ENCODE data around the gene PTCSC3.

The PTCSC3 gene

DNA sequence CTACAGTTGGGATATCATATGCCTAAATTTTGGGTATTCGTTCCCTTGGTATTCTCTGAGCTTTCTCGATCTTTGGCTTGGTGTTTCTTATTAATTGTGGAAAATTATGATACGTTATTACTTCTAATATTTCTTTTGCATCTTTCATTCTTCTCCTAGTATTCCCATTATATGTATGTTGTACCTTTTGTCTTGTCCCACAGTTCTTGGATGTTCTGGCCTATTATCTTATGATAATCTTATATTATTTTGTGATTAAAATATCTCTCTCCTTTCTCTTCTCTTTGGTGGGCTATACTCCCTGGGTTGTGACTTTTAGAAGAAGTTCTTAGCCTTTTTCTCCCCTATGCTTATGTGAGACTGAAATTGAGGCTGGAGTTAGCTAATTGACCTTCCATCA is 25.2 kb downstream of the PTCSC3 start:
- no peaks in the 10 kb centered on the region for H3K27me3 ChIP-seq (ENCODE audit: insufficient read depth, poor library complexity, severe bottlenecking)
- H3K27ac ChIP-seq (replicated peaks): no peak overlapping the region
- TF ChIP-seq SPI1 (IDR thresholded peaks at IDR 0.05; ENCODE audit: borderline replicate concordance, low read depth) (no peak), GABPA (IDR thresholded peaks at IDR 0.05; ENCODE audit: low read depth) (no peak), POLR2AphosphoS5 (IDR thresholded peaks at IDR 0.05; ENCODE audit: low read depth) (no peak)
- TF ChIP-seq, protein P1, sequence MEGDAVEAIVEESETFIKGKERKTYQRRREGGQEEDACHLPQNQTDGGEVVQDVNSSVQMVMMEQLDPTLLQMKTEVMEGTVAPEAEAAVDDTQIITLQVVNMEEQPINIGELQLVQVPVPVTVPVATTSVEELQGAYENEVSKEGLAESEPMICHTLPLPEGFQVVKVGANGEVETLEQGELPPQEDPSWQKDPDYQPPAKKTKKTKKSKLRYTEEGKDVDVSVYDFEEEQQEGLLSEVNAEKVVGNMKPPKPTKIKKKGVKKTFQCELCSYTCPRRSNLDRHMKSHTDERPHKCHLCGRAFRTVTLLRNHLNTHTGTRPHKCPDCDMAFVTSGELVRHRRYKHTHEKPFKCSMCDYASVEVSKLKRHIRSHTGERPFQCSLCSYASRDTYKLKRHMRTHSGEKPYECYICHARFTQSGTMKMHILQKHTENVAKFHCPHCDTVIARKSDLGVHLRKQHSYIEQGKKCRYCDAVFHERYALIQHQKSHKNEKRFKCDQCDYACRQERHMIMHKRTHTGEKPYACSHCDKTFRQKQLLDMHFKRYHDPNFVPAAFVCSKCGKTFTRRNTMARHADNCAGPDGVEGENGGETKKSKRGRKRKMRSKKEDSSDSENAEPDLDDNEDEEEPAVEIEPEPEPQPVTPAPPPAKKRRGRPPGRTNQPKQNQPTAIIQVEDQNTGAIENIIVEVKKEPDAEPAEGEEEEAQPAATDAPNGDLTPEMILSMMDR (IDR thresholded peaks at IDR 0.05; ENCODE audit: insufficient read depth, low read length): no peak
- TF ChIP-seq, protein P2, sequence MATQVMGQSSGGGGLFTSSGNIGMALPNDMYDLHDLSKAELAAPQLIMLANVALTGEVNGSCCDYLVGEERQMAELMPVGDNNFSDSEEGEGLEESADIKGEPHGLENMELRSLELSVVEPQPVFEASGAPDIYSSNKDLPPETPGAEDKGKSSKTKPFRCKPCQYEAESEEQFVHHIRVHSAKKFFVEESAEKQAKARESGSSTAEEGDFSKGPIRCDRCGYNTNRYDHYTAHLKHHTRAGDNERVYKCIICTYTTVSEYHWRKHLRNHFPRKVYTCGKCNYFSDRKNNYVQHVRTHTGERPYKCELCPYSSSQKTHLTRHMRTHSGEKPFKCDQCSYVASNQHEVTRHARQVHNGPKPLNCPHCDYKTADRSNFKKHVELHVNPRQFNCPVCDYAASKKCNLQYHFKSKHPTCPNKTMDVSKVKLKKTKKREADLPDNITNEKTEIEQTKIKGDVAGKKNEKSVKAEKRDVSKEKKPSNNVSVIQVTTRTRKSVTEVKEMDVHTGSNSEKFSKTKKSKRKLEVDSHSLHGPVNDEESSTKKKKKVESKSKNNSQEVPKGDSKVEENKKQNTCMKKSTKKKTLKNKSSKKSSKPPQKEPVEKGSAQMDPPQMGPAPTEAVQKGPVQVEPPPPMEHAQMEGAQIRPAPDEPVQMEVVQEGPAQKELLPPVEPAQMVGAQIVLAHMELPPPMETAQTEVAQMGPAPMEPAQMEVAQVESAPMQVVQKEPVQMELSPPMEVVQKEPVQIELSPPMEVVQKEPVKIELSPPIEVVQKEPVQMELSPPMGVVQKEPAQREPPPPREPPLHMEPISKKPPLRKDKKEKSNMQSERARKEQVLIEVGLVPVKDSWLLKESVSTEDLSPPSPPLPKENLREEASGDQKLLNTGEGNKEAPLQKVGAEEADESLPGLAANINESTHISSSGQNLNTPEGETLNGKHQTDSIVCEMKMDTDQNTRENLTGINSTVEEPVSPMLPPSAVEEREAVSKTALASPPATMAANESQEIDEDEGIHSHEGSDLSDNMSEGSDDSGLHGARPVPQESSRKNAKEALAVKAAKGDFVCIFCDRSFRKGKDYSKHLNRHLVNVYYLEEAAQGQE (IDR thresholded peaks at IDR 0.05; ENCODE audit: insufficient replicate concordance, low read depth): no peak
- no peak overlapping the region for H3K4me3 ChIP-seq (replicated peaks; ENCODE audit: insufficient read depth, low read length)
- no peak for DNase-seq (ENCODE audit: low read depth in 1 of 2, low spot score in 1 of 2)

DNA sequence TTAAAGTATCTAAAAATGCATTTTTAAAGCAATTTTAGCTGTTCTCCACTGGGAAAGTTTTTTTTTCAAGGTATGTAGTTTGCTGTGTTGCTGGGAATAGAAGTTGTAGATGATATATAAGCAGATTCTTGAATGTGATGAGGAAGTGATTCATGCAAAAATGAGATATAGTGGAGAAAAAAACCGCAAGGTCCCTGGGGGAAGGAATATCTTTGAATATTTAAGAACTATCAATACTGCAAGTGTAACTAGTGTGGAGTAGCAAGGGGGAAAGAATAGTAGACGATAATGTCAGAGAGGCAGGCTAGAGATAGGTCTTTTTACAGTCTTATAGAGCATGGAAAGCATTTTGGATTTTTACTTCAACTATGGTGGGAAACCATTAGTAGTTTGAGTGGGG is 42.5 kb downstream of the PTCSC3 start:
- H3K27me3 ChIP-seq (ENCODE audit: insufficient read depth, poor library complexity, severe bottlenecking): no peaks in the 10 kb centered on the region
- TF ChIP-seq GABPA (IDR thresholded peaks at IDR 0.05; ENCODE audit: low read depth) (no peak), POLR2AphosphoS5 (IDR thresholded peaks at IDR 0.05; ENCODE audit: low read depth) (no peak), SPI1 (IDR thresholded peaks at IDR 0.05; ENCODE audit: borderline replicate concordance, low read depth) (0 out of 2 replicates have a peak, but pooled peaks have one; percentile 5)
- TF ChIP-seq, protein P1 (IDR thresholded peaks at IDR 0.05; ENCODE audit: insufficient read depth, low read length): no peak
- TF ChIP-seq, protein P2 (IDR thresholded peaks at IDR 0.05; ENCODE audit: insufficient replicate concordance, low read depth): no peak
- no peak for DNase-seq (ENCODE audit: low read depth in 1 of 2, low spot score in 1 of 2)
- H3K27ac ChIP-seq (replicated peaks): no peak overlapping the region
- H3K4me3 ChIP-seq (replicated peaks; ENCODE audit: insufficient read depth, low read length): no peak overlapping the region

DNA sequence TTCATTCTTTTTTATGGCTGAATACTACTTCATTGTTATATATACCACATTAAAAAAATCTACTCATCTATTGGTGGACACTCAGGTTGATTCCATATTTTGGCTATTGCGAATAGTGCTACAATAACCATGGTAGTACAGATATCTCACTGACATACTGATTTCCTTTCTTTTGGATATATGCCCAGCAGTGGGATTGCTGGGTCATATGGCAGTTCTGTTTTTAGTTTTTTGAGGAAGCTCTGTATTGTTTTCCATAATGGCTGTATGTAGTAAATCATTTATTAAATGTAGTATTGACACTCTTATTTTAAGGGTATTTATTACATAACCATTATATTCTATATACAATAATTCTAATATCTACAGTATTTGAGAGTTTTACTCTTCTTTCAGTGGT is 43.7 kb downstream of the PTCSC3 start:
- no peak overlapping the region for H3K4me3 ChIP-seq (replicated peaks; ENCODE audit: insufficient read depth, low read length)
- H3K27me3 ChIP-seq (ENCODE audit: insufficient read depth, poor library complexity, severe bottlenecking): no peaks in the 10 kb centered on the region
- TF ChIP-seq GABPA (IDR thresholded peaks at IDR 0.05; ENCODE audit: low read depth): no peak
- no peak for TF ChIP-seq POLR2AphosphoS5 (IDR thresholded peaks at IDR 0.05; ENCODE audit: low read depth)
- no peak for TF ChIP-seq SPI1 (IDR thresholded peaks at IDR 0.05; ENCODE audit: borderline replicate concordance, low read depth)
- TF ChIP-seq, protein P1 (IDR thresholded peaks at IDR 0.05; ENCODE audit: insufficient read depth, low read length): no peak
- TF ChIP-seq, protein P2 (IDR thresholded peaks at IDR 0.05; ENCODE audit: insufficient replicate concordance, low read depth): no peak
- DNase-seq (ENCODE audit: low read depth in 1 of 2, low spot score in 1 of 2): no peak
- no peak overlapping the region for H3K27ac ChIP-seq (replicated peaks)

All from HL-60 (cell line).